Fibroblast of lung (primary cell): ENCODE data around the gene OR52B2.
"Not testable (repeated sequence)": the region's sequence is repeated elsewhere in the genome, so short reads cannot be mapped to it uniquely, and the experiment has no call there.

ENCODE experiments used
- EZH2 ChIP-seq: IDR thresholded peaks from 2 replicates; pipeline ENCODE4 v1.5.1; 2012; ENCODE audit warnings: low read length, control low read depth, mild to moderate bottlenecking; ENCODE audit errors: missing control alignments
- TF ChIP-seq, protein P1 (sequence below), 2 donors: IDR thresholded peaks in 1 of 2; conservative IDR thresholded peaks in 1 of 2; 1 replicate in 1 of 2; 2 replicates in 1 of 2; pipeline ENCODE4 v1.5.1; 2011 to 2012; ENCODE audit warnings: low read length in 2 of 2, control low read depth in 1 of 2, inconsistent platforms in 1 of 2, low read depth in 1 of 2, mild to moderate bottlenecking in 1 of 2

DNA sequence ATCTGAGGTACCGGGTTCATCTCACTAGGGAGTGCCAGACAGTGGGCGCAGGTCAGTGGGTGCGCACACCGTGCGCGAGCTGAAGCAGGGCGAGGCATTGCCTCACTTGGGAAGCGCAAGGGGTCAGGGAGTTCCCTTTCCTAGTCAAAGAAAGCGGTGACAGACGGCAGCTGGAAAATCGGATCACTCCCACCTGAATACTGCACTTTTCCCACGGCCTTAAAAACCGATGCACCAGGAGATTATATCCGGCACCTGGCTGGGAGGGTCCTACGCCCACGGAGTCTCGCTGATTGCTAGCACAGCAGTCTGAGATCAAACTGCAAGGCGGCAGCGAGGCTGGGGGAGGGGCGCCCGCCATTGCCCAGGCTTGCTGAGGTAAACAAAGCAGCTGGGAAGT, 26.4 kb downstream of the OR52B2 start:
- TF ChIP-seq, protein P1, sequence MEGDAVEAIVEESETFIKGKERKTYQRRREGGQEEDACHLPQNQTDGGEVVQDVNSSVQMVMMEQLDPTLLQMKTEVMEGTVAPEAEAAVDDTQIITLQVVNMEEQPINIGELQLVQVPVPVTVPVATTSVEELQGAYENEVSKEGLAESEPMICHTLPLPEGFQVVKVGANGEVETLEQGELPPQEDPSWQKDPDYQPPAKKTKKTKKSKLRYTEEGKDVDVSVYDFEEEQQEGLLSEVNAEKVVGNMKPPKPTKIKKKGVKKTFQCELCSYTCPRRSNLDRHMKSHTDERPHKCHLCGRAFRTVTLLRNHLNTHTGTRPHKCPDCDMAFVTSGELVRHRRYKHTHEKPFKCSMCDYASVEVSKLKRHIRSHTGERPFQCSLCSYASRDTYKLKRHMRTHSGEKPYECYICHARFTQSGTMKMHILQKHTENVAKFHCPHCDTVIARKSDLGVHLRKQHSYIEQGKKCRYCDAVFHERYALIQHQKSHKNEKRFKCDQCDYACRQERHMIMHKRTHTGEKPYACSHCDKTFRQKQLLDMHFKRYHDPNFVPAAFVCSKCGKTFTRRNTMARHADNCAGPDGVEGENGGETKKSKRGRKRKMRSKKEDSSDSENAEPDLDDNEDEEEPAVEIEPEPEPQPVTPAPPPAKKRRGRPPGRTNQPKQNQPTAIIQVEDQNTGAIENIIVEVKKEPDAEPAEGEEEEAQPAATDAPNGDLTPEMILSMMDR (conservative IDR thresholded peaks at IDR 0.05 in 1 of 2, IDR thresholded peaks at IDR 0.05 in 1 of 2; ENCODE audit: low read depth in 1 of 2, low read length in 2 of 2): not testable (repeated sequence)
- not testable (repeated sequence) for TF ChIP-seq EZH2
